SK-N-SH (cell line): ENCODE measurements around the gene SF3B6. TPM values are rescaled to one million over a fixed set of nuclear protein-coding genes. Genes with fewer than 3 reads are reported as not detected.

Experiments used
- CTCF ChIP-seq: fragments of 200-600 bp; sonication (generic); IDR thresholded peaks from 2 replicates; pipeline ENCODE4 v1.6.1; 2017; ENCODE audit warnings: antibody characterized with exemption, mild to moderate bottlenecking, moderate library complexity
- ELF1 ChIP-seq: IDR thresholded peaks from 2 replicates; pipeline ENCODE4 v1.4.0; 2012
- EZH2phosphoT487 ChIP-seq: fragments of 200-600 bp; sonication (generic); IDR thresholded peaks from 2 replicates; pipeline ENCODE4 v1.6.1; 2017; ENCODE audit warnings: low read depth, mixed run types, mild to moderate bottlenecking, antibody characterized with exemption, moderate library complexity, borderline replicate concordance
- FOSL2 ChIP-seq: IDR thresholded peaks from 2 replicates; pipeline ENCODE4 v1.4.0; 2012; ENCODE audit warnings: low read depth, mild to moderate bottlenecking, moderate library complexity, borderline replicate concordance
- FOXJ3 ChIP-seq: sonication (generic); formaldehyde crosslinking; IDR thresholded peaks from 2 replicates; pipeline ENCODE4 v1.5.1; 2020; ENCODE audit warnings: mild to moderate bottlenecking, missing genetic modification reagents
- FOXM1 ChIP-seq: IDR thresholded peaks from 2 replicates; pipeline ENCODE4 v1.4.0; 2012; ENCODE audit warnings: low read depth, mild to moderate bottlenecking
- GABPA ChIP-seq: IDR thresholded peaks from 2 replicates; pipeline ENCODE4 v1.4.0; 2012; ENCODE audit warnings: low read depth, mild to moderate bottlenecking
- GATA2 ChIP-seq: sonication (generic); formaldehyde crosslinking; IDR thresholded peaks from 2 replicates; pipeline ENCODE4 v1.5.0; 2020; ENCODE audit warnings: mild to moderate bottlenecking, missing genetic modification reagents
- IRF3 ChIP-seq: fragments of 150-350 bp; IDR thresholded peaks from 2 replicates; pipeline ENCODE4 v1.6.1; 2016; ENCODE audit warnings: mild to moderate bottlenecking, low read depth, low read length
- JUND ChIP-seq: IDR thresholded peaks from 2 replicates; pipeline ENCODE4 v1.4.0; 2012
- MAX ChIP-seq: IDR thresholded peaks from 2 replicates; pipeline ENCODE4 v1.4.0; 2012; ENCODE audit warnings: low read depth
- MEF2A ChIP-seq: IDR thresholded peaks from 2 replicates; pipeline ENCODE4 v1.4.0; 2012; ENCODE audit warnings: low read depth, borderline replicate concordance
- MXI1 ChIP-seq: IDR thresholded peaks from 2 replicates; pipeline ENCODE4 v1.6.1; 2012; ENCODE audit warnings: mild to moderate bottlenecking, low read depth, low read length, improper control_type of control experiment
- NFIC ChIP-seq: IDR thresholded peaks from 2 replicates; pipeline ENCODE4 v1.4.0; 2012; ENCODE audit warnings: borderline replicate concordance
- NRF1 ChIP-seq: IDR thresholded peaks from 2 replicates; pipeline ENCODE4 v1.6.1; 2012; ENCODE audit warnings: low read depth, mild to moderate bottlenecking, low read length
- POLR2AphosphoS5 ChIP-seq: IDR thresholded peaks from 2 replicates; pipeline ENCODE4 v1.6.1; 2012; ENCODE audit warnings: low read depth, low read length
- RAD21 ChIP-seq: IDR thresholded peaks from 2 replicates; pipeline ENCODE4 v1.6.1; 2012; ENCODE audit warnings: mild to moderate bottlenecking, low read length
- REST ChIP-seq: IDR thresholded peaks from 2 replicates; pipeline ENCODE4 v1.6.1; 2012; ENCODE audit warnings: mild to moderate bottlenecking, low read depth, low read length, moderate library complexity
- RFX5 ChIP-seq: IDR thresholded peaks from 2 replicates; pipeline ENCODE4 v1.6.1; 2012; ENCODE audit warnings: mild to moderate bottlenecking, improper control_type of control experiment, low read length
- RXRA ChIP-seq: IDR thresholded peaks from 2 replicates; pipeline ENCODE4 v1.4.0; 2012; ENCODE audit warnings: low read depth, mild to moderate bottlenecking, borderline replicate concordance
- SIN3A ChIP-seq: IDR thresholded peaks from 2 replicates; pipeline ENCODE4 v1.6.1; 2012; ENCODE audit warnings: low read depth, mild to moderate bottlenecking, low read length, moderate library complexity, borderline replicate concordance
- TAF1 ChIP-seq: IDR thresholded peaks from 2 replicates; pipeline ENCODE4 v1.6.1; 2012; ENCODE audit warnings: low read depth, mild to moderate bottlenecking, low read length, moderate library complexity, borderline replicate concordance
- TCF12 ChIP-seq: IDR thresholded peaks from 2 replicates; pipeline ENCODE4 v1.4.0; 2012
- USF1 ChIP-seq: IDR thresholded peaks from 2 replicates; pipeline ENCODE4 v1.4.0; 2012; ENCODE audit warnings: low read depth, borderline replicate concordance
- YY1 ChIP-seq: IDR thresholded peaks from 2 replicates; pipeline ENCODE4 v1.4.0; 2012; ENCODE audit warnings: low read depth, mild to moderate bottlenecking
- polyA plus RNA-seq, 3 experiments: library from polyadenylated mRNA; depleted of rRNA; stranded (reverse); fragments of >200 nt; gene quantifications; 2 replicates each; pipeline ENCODE4 v1.2.3, GENCODE V29; 2012

The SF3B6 gene
- polyA plus RNA-seq, 1 of the 3 experiments (the other 2 are of a cell fraction), result 275 TPM

- TF ChIP-seq REST (no peak), TAF1 (peak; percentile 64), IRF3 (no peak), MXI1 (0 out of 2 replicates have a peak, but pooled peaks have one; percentile 63), YY1 (peak; percentile 87; the same call in 1 of the 2 replicates), RAD21 (peak; percentile 45), MAX (peak; percentile 49), RFX5 (no peak), TCF12 (peak; percentile 65), NRF1 (0 out of 2 replicates have a peak, but pooled peaks have one; percentile 24), NFIC (no peak), POLR2AphosphoS5 (no peak; the same call in none of the 2 replicates), GABPA (0 out of 2 replicates have a peak, but pooled peaks have one; percentile 12), ELF1 (no peak), FOSL2 (no peak), GATA2 (CRISPR knock-in tag) (peak; percentile 38), MEF2A (no peak), FOXM1 (no peak), FOXJ3 (CRISPR knock-in tag) (no peak; the same call in none of the 2 replicates), SIN3A (peak; percentile 67; the same call in 1 of the 2 replicates), RXRA (no peak), USF1 (0 out of 2 replicates have a peak, but pooled peaks have one; percentile 13), JUND (no peak), EZH2phosphoT487 (no peak), CTCF (no peak)
Measured at GRCh38 chr2:24083567-24084385, 7.7 kb upstream of the SF3B6 start (continued).
